PFSK-1 (cell line): ENCODE data around the gene BCKDHB.

Experiments
- POLR2AphosphoS5 ChIP-seq: IDR thresholded peaks from 2 replicates; pipeline ENCODE4 v1.6.1; 2012; ENCODE audit warnings: low read depth, mild to moderate bottlenecking, control low read depth, low read length, moderate library complexity
- REST ChIP-seq, 2 experiments: IDR thresholded peaks; 2 replicates each; pipeline versions ENCODE4 v1.6.1 to v1.8.0; 2011 to 2012; ENCODE audit warnings: low read depth in 2 of 2, low read length in 2 of 2, control low read depth in 1 of 2, inconsistent platforms in 1 of 2, mild to moderate bottlenecking in 1 of 2, moderate library complexity in 1 of 2; ENCODE audit not compliant: insufficient read depth in 1 of 2

- TF ChIP-seq REST (IDR thresholded peaks at IDR 0.05; ENCODE audit: insufficient read depth in 1 of 2, low read depth in 2 of 2, low read length in 2 of 2) (no peak), POLR2AphosphoS5 (no peak)
Observed at GRCh38 chr6:80223743-80224212, 117.3 kb downstream of the BCKDHB start.
